Measurements from ENCODE around the gene CRYAB. TPM values are rescaled to one million over a fixed set of nuclear protein-coding genes. Genes with fewer than 3 reads are reported as not detected.

Gene CRYAB
- total RNA-seq, 1 donor from 2014 or later, result 0.45 TPM

- Mint-ChIP-seq H3K4me1 (no peaks in the 10 kb centered on the region), H3K4me3 (no peak overlapping the region), H3K27me3 (ENCODE audit: insufficient read depth, low read depth) (peaks cover 3% of the 10 kb centered on the region), H3K9me3 (peaks cover 7% of the 10 kb centered on the region), H3K36me3 (peaks cover 17% of the 10 kb centered on the region), H3K27ac (no peak overlapping the region)
- H3K4me1 ChIP-seq, result no peaks in the 10 kb centered on the region
- H3K27me3 ChIP-seq, result no peaks in the 10 kb centered on the region
- TF ChIP-seq EZH2phosphoT487 (IDR thresholded peaks at IDR 0.05) (no peak), CTCF (IDR thresholded peaks at IDR 0.05) (no peak), EZH2 (IDR thresholded peaks at IDR 0.05) (no peak)
- H3K27ac ChIP-seq, result no peak overlapping the region
- H2AFZ ChIP-seq (replicated peaks), result no peak overlapping the region
- H3K9ac ChIP-seq, result no peak overlapping the region
- H4K20me1 ChIP-seq (ENCODE audit: low read depth), result no peaks in the 10 kb centered on the region
- no peaks in the 10 kb centered on the region for H3F3A ChIP-seq (ENCODE audit: low read depth)
- H3K4me3 ChIP-seq, result no peak overlapping the region
- no peaks in the 10 kb centered on the region for H3K36me3 ChIP-seq
- no peaks in the 10 kb centered on the region for H3K9me3 ChIP-seq (ENCODE audit: low read depth)
- H3K4me2 ChIP-seq, result no peak overlapping the region
- no peak for DNase-seq (ENCODE audit: low spot score)
- H3K79me2 ChIP-seq (ENCODE audit: low read depth), result no peaks in the 10 kb centered on the region
These were observed 42.6 kb upstream of the CRYAB start for GRCh38 chr11:111954154-111954553.

GRCh38 chr11:111951565-111951964 is 40.0 kb upstream of the CRYAB start:
- Mint-ChIP-seq H3K36me3 (peaks cover 6% of the 10 kb centered on the region), H3K27ac (no peak overlapping the region), H3K27me3 (ENCODE audit: insufficient read depth, low read depth) (peaks cover 2% of the 10 kb centered on the region), H3K4me1 (no peaks in the 10 kb centered on the region), H3K9me3 (peaks cover 4% of the 10 kb centered on the region), H3K4me3 (no peak overlapping the region)
- Histone ChIP-seq H2AFZ (replicated peaks) (no peak overlapping the region), H3K27ac (no peak overlapping the region), H3K79me2 (ENCODE audit: low read depth) (no peaks in the 10 kb centered on the region), H3K4me3 (no peak overlapping the region), H3K4me2 (no peak overlapping the region), H3K4me1 (no peaks in the 10 kb centered on the region), H3K27me3 (no peaks in the 10 kb centered on the region), H3K36me3 (no peaks in the 10 kb centered on the region), H4K20me1 (ENCODE audit: low read depth) (no peaks in the 10 kb centered on the region), H3F3A (ENCODE audit: low read depth) (no peaks in the 10 kb centered on the region), H3K9me3 (ENCODE audit: low read depth) (no peaks in the 10 kb centered on the region), H3K9ac (no peak overlapping the region)
- no peak for TF ChIP-seq EZH2phosphoT487 (IDR thresholded peaks at IDR 0.05)
- no peak for TF ChIP-seq CTCF (IDR thresholded peaks at IDR 0.05)
- TF ChIP-seq EZH2 (IDR thresholded peaks at IDR 0.05), result no peak
- no peak for DNase-seq (ENCODE audit: low spot score)

- peaks cover 2% of the 10 kb centered on the region for H3K27me3 Mint-ChIP-seq (ENCODE audit: insufficient read depth, low read depth)
- H3K4me1 Mint-ChIP-seq, result no peaks in the 10 kb centered on the region
- H3K4me1 ChIP-seq, result no peaks in the 10 kb centered on the region
- H3K9me3 Mint-ChIP-seq, result peaks cover 4% of the 10 kb centered on the region
- no peaks in the 10 kb centered on the region for H4K20me1 ChIP-seq (ENCODE audit: low read depth)
- no peak overlapping the region for H3K27ac Mint-ChIP-seq
- no peak for DNase-seq (ENCODE audit: low spot score)
- H3K4me2 ChIP-seq, result no peak overlapping the region
- H3K4me3 ChIP-seq, result no peak overlapping the region
- no peaks in the 10 kb centered on the region for H3K27me3 ChIP-seq
- peaks cover 7% of the 10 kb centered on the region for H3K36me3 Mint-ChIP-seq
- H3K9ac ChIP-seq, result no peak overlapping the region
- no peak for TF ChIP-seq EZH2phosphoT487 (IDR thresholded peaks at IDR 0.05)
- no peak for TF ChIP-seq CTCF (IDR thresholded peaks at IDR 0.05)
- no peak for TF ChIP-seq EZH2 (IDR thresholded peaks at IDR 0.05)
- no peaks in the 10 kb centered on the region for H3K79me2 ChIP-seq (ENCODE audit: low read depth)
- no peak overlapping the region for H3K4me3 Mint-ChIP-seq
- H3K27ac ChIP-seq, result no peak overlapping the region
- H3K9me3 ChIP-seq (ENCODE audit: low read depth), result no peaks in the 10 kb centered on the region
- no peak overlapping the region for H2AFZ ChIP-seq (replicated peaks)
- H3K36me3 ChIP-seq, result no peaks in the 10 kb centered on the region
- H3F3A ChIP-seq (ENCODE audit: low read depth), result no peaks in the 10 kb centered on the region
These were observed 38.2 kb upstream of the CRYAB start for GRCh38 chr11:111949519-111950426.
